ENCODE results near the gene NTRK2.

- TF ChIP-seq, protein P1, sequence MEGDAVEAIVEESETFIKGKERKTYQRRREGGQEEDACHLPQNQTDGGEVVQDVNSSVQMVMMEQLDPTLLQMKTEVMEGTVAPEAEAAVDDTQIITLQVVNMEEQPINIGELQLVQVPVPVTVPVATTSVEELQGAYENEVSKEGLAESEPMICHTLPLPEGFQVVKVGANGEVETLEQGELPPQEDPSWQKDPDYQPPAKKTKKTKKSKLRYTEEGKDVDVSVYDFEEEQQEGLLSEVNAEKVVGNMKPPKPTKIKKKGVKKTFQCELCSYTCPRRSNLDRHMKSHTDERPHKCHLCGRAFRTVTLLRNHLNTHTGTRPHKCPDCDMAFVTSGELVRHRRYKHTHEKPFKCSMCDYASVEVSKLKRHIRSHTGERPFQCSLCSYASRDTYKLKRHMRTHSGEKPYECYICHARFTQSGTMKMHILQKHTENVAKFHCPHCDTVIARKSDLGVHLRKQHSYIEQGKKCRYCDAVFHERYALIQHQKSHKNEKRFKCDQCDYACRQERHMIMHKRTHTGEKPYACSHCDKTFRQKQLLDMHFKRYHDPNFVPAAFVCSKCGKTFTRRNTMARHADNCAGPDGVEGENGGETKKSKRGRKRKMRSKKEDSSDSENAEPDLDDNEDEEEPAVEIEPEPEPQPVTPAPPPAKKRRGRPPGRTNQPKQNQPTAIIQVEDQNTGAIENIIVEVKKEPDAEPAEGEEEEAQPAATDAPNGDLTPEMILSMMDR (conservative IDR thresholded peaks at IDR 0.05; ENCODE audit: low read depth in 2 of 2) = no peak
- TF ChIP-seq, protein P2, sequence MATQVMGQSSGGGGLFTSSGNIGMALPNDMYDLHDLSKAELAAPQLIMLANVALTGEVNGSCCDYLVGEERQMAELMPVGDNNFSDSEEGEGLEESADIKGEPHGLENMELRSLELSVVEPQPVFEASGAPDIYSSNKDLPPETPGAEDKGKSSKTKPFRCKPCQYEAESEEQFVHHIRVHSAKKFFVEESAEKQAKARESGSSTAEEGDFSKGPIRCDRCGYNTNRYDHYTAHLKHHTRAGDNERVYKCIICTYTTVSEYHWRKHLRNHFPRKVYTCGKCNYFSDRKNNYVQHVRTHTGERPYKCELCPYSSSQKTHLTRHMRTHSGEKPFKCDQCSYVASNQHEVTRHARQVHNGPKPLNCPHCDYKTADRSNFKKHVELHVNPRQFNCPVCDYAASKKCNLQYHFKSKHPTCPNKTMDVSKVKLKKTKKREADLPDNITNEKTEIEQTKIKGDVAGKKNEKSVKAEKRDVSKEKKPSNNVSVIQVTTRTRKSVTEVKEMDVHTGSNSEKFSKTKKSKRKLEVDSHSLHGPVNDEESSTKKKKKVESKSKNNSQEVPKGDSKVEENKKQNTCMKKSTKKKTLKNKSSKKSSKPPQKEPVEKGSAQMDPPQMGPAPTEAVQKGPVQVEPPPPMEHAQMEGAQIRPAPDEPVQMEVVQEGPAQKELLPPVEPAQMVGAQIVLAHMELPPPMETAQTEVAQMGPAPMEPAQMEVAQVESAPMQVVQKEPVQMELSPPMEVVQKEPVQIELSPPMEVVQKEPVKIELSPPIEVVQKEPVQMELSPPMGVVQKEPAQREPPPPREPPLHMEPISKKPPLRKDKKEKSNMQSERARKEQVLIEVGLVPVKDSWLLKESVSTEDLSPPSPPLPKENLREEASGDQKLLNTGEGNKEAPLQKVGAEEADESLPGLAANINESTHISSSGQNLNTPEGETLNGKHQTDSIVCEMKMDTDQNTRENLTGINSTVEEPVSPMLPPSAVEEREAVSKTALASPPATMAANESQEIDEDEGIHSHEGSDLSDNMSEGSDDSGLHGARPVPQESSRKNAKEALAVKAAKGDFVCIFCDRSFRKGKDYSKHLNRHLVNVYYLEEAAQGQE (IDR thresholded peaks at IDR 0.05; ENCODE audit: unreplicated experiment) = no peak
- TF ChIP-seq EZH2 (IDR thresholded peaks at IDR 0.05; ENCODE audit: low read depth, unreplicated experiment) = no peak
- no peak for TF ChIP-seq POLR2AphosphoS5 (IDR thresholded peaks at IDR 0.05; ENCODE audit: low read depth)
- no peak for TF ChIP-seq JUNB (IDR thresholded peaks at IDR 0.05; ENCODE audit: unreplicated experiment)
- no peak for TF ChIP-seq CREB1 (CRISPR knock-in tag; IDR thresholded peaks at IDR 0.05; ENCODE audit: low read depth)
- no peak for TF ChIP-seq EZH2phosphoT487 (IDR thresholded peaks at IDR 0.05; ENCODE audit: unreplicated experiment)
These were observed 32.3 kb downstream of the NTRK2 start for GRCh38 chr9:84701801-84702200.

All from GM23338 (cell line).